Thoracic aorta endothelial cell (primary cell): ENCODE measurements around the gene RAPSN. TPM values are rescaled to one million over a fixed set of nuclear protein-coding genes. Genes with fewer than 3 reads are reported as not detected.

Experiments used
- small RNA-seq: library from RNA; depleted of rRNA; stranded (forward); fragments of <200 nt; gene quantifications from one replicate; pipeline ENCODE3, GENCODE V24; 2012
- total RNA-seq: library from RNA; depleted of rRNA; stranded (reverse); fragments of >200 nt; gene quantifications from 2 replicates; pipeline ENCODE4 v1.2.3, GENCODE V29; 2012

The RAPSN gene
- total RNA-seq, result 0.07 and 0.13 TPM in 2 replicates

GRCh38 chr11:47448566-47449427 lies at the start of gene RAPSN:
Gene RAPSN, minus strand, starts transcription at chr11:47449136. Its CDS starts 172 bp downstream, at chr11:47448964.

DNA sequence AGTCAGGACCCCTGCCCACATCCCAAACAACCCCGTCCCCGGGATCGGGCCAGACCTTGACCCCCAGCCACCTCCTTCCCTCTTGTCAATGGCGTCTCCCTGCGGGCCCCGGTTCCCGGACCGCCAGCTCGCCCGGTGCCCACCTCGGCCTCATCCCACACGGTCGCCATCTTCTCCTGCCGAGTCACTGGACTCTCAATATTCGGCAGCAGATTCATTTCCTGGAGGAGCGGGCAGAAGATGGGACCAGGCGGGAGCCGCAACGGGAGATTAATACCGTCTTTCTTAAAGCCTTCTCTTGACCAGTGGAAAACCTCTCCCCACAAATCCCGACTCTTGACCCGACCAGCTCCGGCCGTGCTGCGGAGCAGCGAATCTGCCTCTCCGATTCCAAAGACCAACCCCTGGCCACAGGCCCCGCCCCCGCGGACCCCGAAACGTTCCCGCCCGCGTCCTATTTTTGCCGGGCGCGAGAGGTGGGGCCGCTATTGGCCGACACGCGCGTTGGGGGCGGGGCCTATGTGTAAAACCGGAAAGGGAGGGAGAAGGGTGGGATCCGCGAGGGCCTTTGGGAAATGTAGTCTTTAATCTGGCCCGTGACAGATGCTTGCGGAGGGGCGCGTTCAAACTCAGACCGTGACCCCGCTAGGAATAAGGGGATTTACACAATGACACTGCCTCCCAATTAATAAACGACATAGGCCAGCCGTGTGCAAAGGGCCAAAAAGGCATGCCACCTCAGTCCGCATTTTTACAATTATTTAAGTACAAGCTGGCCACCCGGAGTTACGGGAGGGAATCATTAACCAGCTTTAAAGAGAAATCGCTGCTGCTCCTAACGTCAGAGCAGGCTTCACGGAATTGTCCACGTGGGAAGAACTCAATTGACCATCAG lies 22.6 kb downstream of the RAPSN start, which contains the start of gene PSMC3:
Gene PSMC3 (minus strand): TSS at position 378 of the 895 bp plus-strand sequence. CDS start 160 bp downstream, at position 218.

GRCh38 chr11:47407746-47408590 lies 41.0 kb downstream of the RAPSN start, which contains the start of gene SLC39A13:
Gene SLC39A13, plus strand, starts transcription at chr11:47408590. Its CDS starts 1,505 bp downstream, at chr11:47410095.

Small RNAs within 50 kb of the gene (small RNA-seq; reads per million reads assigned to genes)
- not detected for gene MIR4487

Other genes starting within 250 kb of the RAPSN start
- 85.0 and 103 TPM in 2 replicates for gene DDB2, start 234.2 kb downstream of the RAPSN start, total RNA-seq
- 23.5 and 27.3 TPM in 2 replicates for gene ACP2, start 200.3 kb downstream of the RAPSN start, total RNA-seq
- gene NR1H3, start 191.1 kb downstream of the RAPSN start, total RNA-seq, result 2.8 and 3.2 TPM in 2 replicates
- gene MADD, start 179.0 kb downstream of the RAPSN start, total RNA-seq, result 20.5 and 25.5 TPM in 2 replicates
- not detected in 2 replicates for gene MYBPC3, start 96.4 kb downstream of the RAPSN start, total RNA-seq
- gene SPI1, start 70.6 kb downstream of the RAPSN start, total RNA-seq, result not detected in 2 replicates
- 49.7 and 51.1 TPM in 2 replicates for gene SLC39A13, start 40.5 kb downstream of the RAPSN start, total RNA-seq
- gene PSMC3, start 22.7 kb downstream of the RAPSN start, total RNA-seq, result 165 and 178 TPM in 2 replicates
- 145 and 147 TPM in 2 replicates for gene CELF1, start 104.0 kb upstream of the RAPSN start, total RNA-seq
- gene PTPMT1, start 116.5 kb upstream of the RAPSN start, total RNA-seq, result 66.2 and 78.3 TPM in 2 replicates
- gene KBTBD4, start 129.8 kb upstream of the RAPSN start, total RNA-seq, result 21.4 and 27.5 TPM in 2 replicates
- gene NDUFS3, start 129.9 kb upstream of the RAPSN start, total RNA-seq, result 68.4 and 73.0 TPM in 2 replicates
- gene FAM180B, start 137.5 kb upstream of the RAPSN start, total RNA-seq, result not detected in 2 replicates
- gene C1QTNF4, start 145.3 kb upstream of the RAPSN start, total RNA-seq, result 0.27 and 0.43 TPM in 2 replicates
- 114 and 118 TPM in 2 replicates for gene MTCH2, start 193.4 kb upstream of the RAPSN start, total RNA-seq